MCF 10A (cell line): Measurements from ENCODE around the gene RIC8B. TPM values are rescaled to one million over a fixed set of nuclear protein-coding genes. Genes with fewer than 3 reads are reported as not detected.

Source experiments
- BruUV-seq: library from RNA; stranded (reverse); fragments of 400-500 nt; replicated peaks from 2 replicates; lab custom pipeline; 2021; lab: Mats Ljungman, UMichigan
- CTCF ChIA-PET: fragments of 300-600 bp; sonication (Branson Sonifier 250); formaldehyde crosslinking; extraction: SDS; loops from one replicate; lab custom pipeline; 2021; ENCODE audit warnings: antibody characterized with exemption, inconsistent platforms; lab: Yijun Ruan, JAX
- POLR2A ChIA-PET: fragments of 300-600, 350-650 bp; sonication (Branson Sonifier 250); formaldehyde crosslinking; extraction: SDS; loops from one replicate; lab custom pipeline; 2020; ENCODE audit warnings: antibody characterized with exemption, inconsistent platforms; lab: Yijun Ruan, JAX
- DNase-seq: peaks from one replicate; pipeline ENCODE4 v3.0.0-alpha.2; 2018; ENCODE audit not compliant: unreplicated experiment
- H3K27ac Mint-ChIP-seq: one replicate; pipeline ENCODE4 v1.8.0; 2022; ENCODE audit warnings: mild to moderate bottlenecking, low read depth, mixed read lengths; ENCODE audit not compliant: unreplicated experiment
- H3K27me3 Mint-ChIP-seq: one replicate; pipeline ENCODE4 v1.8.0; 2022; ENCODE audit warnings: mixed read lengths; ENCODE audit not compliant: insufficient read depth, unreplicated experiment
- H3K36me3 Mint-ChIP-seq: one replicate; pipeline ENCODE4 v1.8.0; 2022; ENCODE audit warnings: mild to moderate bottlenecking, moderate library complexity, mixed read lengths; ENCODE audit not compliant: insufficient read depth, unreplicated experiment
- H3K4me1 Mint-ChIP-seq: one replicate; pipeline ENCODE4 v1.8.0; 2022; ENCODE audit warnings: mixed read lengths; ENCODE audit not compliant: insufficient read depth, unreplicated experiment
- H3K4me3 Mint-ChIP-seq: one replicate; pipeline ENCODE4 v1.8.0; 2022; ENCODE audit warnings: mild to moderate bottlenecking, moderate library complexity, mixed read lengths; ENCODE audit not compliant: unreplicated experiment
- H3K9me3 Mint-ChIP-seq: one replicate; pipeline ENCODE4 v1.8.0; 2022; ENCODE audit warnings: mixed read lengths; ENCODE audit not compliant: unreplicated experiment
- CTCF ChIP-seq: fragments of 200-600 bp; IDR thresholded peaks from one replicate; pipeline ENCODE4 v1.8.0; 2022; ENCODE audit warnings: antibody characterized with exemption, mild to moderate bottlenecking; ENCODE audit not compliant: unreplicated experiment
- intact Hi-C: fragments of 100-400 bp; cut with micrococcal nuclease; formaldehyde crosslinking; loops from 2 replicates; pipeline ENCODE4 v1.14.1; 2022
- total RNA-seq: library from RNA; stranded (reverse); gene quantifications from 2 replicates; pipeline ENCODE4 v1.2.3, GENCODE V29; 2022

Gene RIC8B
- total RNA-seq, 1 experiment from 2014 or later, result 10.0 TPM

- DNase-seq, result peak; percentile 19
- Mint-ChIP-seq H3K27me3 (peaks cover 25% of the 10 kb centered on the region), H3K9me3 (no peaks in the 10 kb centered on the region), H3K27ac (no peak overlapping the region), H3K4me3 (no peak overlapping the region), H3K36me3 (no peaks in the 10 kb centered on the region), H3K4me1 (no peaks in the 10 kb centered on the region)
- intact Hi-C loops, result no loop called here
- no peak for TF ChIP-seq CTCF
- no TSS peak for BruUV-seq
- POLR2A ChIA-PET, result interaction anchor here (0.6 kb wide), 1 partner anchor 229 kb away, joined by 4 read pairs; no protein-coding TSS in a partner anchor
- CTCF ChIA-PET, result interaction anchor here (0.5 to 0.7 kb wide), 2 partner anchors 51 to 336 kb away, joined by 3 read pairs; no protein-coding TSS in a partner anchor
These were observed 34.5 kb upstream of the RIC8B start for GRCh38 chr12:106739815-106740530.

GRCh38 chr12:106740818-106741217 is 33.7 kb upstream of the RIC8B start:
- ChIA-PET POLR2A (no interaction called here), CTCF (no interaction called here)
- DNase-seq, result no peak

GRCh38 chr12:106741247-106741646 is 33.2 kb upstream of the RIC8B start:
- intact Hi-C loops, result no loop called here
- Mint-ChIP-seq H3K36me3 (no peaks in the 10 kb centered on the region), H3K4me1 (no peaks in the 10 kb centered on the region), H3K27me3 (peaks cover 31% of the 10 kb centered on the region), H3K9me3 (no peaks in the 10 kb centered on the region), H3K4me3 (no peak overlapping the region), H3K27ac (no peak overlapping the region)
- no peak for DNase-seq
- POLR2A ChIA-PET, result no interaction called here
- CTCF ChIA-PET, result no interaction called here
- TF ChIP-seq CTCF, result no peak
- BruUV-seq, result no TSS peak

More at GRCh38 chr12:106740818-106741217, 33.7 kb upstream of the RIC8B start:
- no peaks in the 10 kb centered on the region for H3K9me3 Mint-ChIP-seq
- no peak for TF ChIP-seq CTCF
- no peaks in the 10 kb centered on the region for H3K4me1 Mint-ChIP-seq
- no TSS peak for BruUV-seq
- no peaks in the 10 kb centered on the region for H3K36me3 Mint-ChIP-seq
- H3K27ac Mint-ChIP-seq, result no peak overlapping the region
- H3K27me3 Mint-ChIP-seq, result peaks cover 31% of the 10 kb centered on the region
- intact Hi-C loops, result no loop called here
- H3K4me3 Mint-ChIP-seq, result no peak overlapping the region

GRCh38 chr12:106743270-106743988 is 31.1 kb upstream of the RIC8B start:
- CTCF ChIA-PET, result no interaction called here
- H3K27ac Mint-ChIP-seq, result no peak overlapping the region
- H3K9me3 Mint-ChIP-seq, result no peaks in the 10 kb centered on the region
- H3K27me3 Mint-ChIP-seq, result peaks cover 31% of the 10 kb centered on the region
- TF ChIP-seq CTCF, result no peak
- intact Hi-C loops, result no loop called here
- no peak overlapping the region for H3K4me3 Mint-ChIP-seq
- no TSS peak for BruUV-seq
- POLR2A ChIA-PET, result no interaction called here
- H3K4me1 Mint-ChIP-seq, result no peaks in the 10 kb centered on the region
- no peak for DNase-seq
- H3K36me3 Mint-ChIP-seq, result no peaks in the 10 kb centered on the region
